Progenitor cell of endocrine pancreas (in vitro differentiated cells): ENCODE data around the gene GALNT5. TPM values are rescaled to one million over a fixed set of nuclear protein-coding genes. Genes with fewer than 3 reads are reported as not detected.
A peak's percentile ranks its signal among the peaks of the same experiment; 100 is the strongest.

Experiments
- DNase-seq: peaks from one replicate; pipeline ENCODE4 v3.0.0; 2021; ENCODE audit warnings: low spot score; ENCODE audit not compliant: unreplicated experiment
- H3K27ac Mint-ChIP-seq: 2 replicates; pipeline ENCODE4 v1.8.0; 2021; ENCODE audit warnings: mild to moderate bottlenecking, moderate library complexity, mixed read lengths
- H3K27me3 Mint-ChIP-seq: 2 replicates; pipeline ENCODE4 v1.8.0; 2021; ENCODE audit warnings: mixed read lengths
- H3K36me3 Mint-ChIP-seq: 2 replicates; pipeline ENCODE4 v1.8.0; 2022; ENCODE audit warnings: mixed read lengths; ENCODE audit not compliant: insufficient read depth
- H3K4me1 Mint-ChIP-seq: 2 replicates; pipeline ENCODE4 v1.8.0; 2021; ENCODE audit warnings: low read depth, mixed read lengths
- H3K4me3 Mint-ChIP-seq: 2 replicates; pipeline ENCODE4 v1.8.0; 2021; ENCODE audit warnings: low read depth, mild to moderate bottlenecking, moderate library complexity, mixed read lengths
- H3K9me3 Mint-ChIP-seq: 2 replicates; pipeline ENCODE4 v1.8.0; 2021; ENCODE audit warnings: low read depth, mixed read lengths
- total RNA-seq: library from RNA; stranded (reverse); gene quantifications from 2 replicates; pipeline ENCODE4 v1.2.1, GENCODE V29; 2021
- TF ChIP-seq, protein P1 (sequence below): fragments of 200-600 bp; sonication (generic); IDR thresholded peaks from one replicate; pipeline ENCODE4 v1.5.0; 2021; ENCODE audit warnings: antibody characterized with exemption, mild to moderate bottlenecking; ENCODE audit not compliant: unreplicated experiment

Gene GALNT5
- total RNA-seq, 1 donor from 2014 or later: 0.60 TPM

DNA sequence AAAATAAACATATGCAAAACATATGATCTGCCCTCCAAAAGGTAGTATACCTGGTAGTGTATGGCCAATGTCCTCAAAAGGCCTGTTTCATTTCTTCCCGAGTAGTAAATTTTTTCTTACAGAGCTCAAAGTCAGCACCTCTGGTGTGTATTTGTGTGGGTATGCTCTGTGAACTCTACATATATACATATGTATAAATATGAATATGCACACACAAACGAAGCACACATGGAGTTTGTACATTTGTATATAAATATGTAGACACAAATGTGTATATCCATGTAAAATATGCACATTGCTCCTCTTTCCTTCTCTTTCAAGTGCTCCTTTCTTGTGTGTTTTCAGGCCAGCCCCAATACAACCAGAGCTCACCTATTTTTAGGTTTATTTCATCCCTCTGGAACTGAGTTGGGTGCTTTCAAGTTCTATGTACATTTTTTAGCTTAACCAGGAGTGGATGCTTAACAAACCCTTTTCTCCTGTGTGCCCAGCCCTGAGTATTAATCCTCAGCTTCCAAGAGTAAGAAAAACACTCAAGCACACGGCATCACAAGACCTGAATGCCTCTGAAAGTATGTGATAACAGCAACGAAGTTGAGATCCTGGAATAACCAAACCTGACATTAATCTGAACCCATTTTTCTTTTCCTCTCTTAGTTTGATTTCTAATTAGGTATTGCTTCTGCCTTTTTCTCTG is 12.2 kb upstream of the GALNT5 start:
- Mint-ChIP-seq H3K4me1 (peaks cover 13% of the 10 kb centered on the region), H3K9me3 (no peaks in the 10 kb centered on the region), H3K27me3 (peaks cover 5% of the 10 kb centered on the region), H3K4me3 (no peak overlapping the region), H3K27ac (no peak overlapping the region), H3K36me3 (no peaks in the 10 kb centered on the region)
- DNase-seq: no peak
- TF ChIP-seq, protein P1, sequence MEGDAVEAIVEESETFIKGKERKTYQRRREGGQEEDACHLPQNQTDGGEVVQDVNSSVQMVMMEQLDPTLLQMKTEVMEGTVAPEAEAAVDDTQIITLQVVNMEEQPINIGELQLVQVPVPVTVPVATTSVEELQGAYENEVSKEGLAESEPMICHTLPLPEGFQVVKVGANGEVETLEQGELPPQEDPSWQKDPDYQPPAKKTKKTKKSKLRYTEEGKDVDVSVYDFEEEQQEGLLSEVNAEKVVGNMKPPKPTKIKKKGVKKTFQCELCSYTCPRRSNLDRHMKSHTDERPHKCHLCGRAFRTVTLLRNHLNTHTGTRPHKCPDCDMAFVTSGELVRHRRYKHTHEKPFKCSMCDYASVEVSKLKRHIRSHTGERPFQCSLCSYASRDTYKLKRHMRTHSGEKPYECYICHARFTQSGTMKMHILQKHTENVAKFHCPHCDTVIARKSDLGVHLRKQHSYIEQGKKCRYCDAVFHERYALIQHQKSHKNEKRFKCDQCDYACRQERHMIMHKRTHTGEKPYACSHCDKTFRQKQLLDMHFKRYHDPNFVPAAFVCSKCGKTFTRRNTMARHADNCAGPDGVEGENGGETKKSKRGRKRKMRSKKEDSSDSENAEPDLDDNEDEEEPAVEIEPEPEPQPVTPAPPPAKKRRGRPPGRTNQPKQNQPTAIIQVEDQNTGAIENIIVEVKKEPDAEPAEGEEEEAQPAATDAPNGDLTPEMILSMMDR: no peak

DNA sequence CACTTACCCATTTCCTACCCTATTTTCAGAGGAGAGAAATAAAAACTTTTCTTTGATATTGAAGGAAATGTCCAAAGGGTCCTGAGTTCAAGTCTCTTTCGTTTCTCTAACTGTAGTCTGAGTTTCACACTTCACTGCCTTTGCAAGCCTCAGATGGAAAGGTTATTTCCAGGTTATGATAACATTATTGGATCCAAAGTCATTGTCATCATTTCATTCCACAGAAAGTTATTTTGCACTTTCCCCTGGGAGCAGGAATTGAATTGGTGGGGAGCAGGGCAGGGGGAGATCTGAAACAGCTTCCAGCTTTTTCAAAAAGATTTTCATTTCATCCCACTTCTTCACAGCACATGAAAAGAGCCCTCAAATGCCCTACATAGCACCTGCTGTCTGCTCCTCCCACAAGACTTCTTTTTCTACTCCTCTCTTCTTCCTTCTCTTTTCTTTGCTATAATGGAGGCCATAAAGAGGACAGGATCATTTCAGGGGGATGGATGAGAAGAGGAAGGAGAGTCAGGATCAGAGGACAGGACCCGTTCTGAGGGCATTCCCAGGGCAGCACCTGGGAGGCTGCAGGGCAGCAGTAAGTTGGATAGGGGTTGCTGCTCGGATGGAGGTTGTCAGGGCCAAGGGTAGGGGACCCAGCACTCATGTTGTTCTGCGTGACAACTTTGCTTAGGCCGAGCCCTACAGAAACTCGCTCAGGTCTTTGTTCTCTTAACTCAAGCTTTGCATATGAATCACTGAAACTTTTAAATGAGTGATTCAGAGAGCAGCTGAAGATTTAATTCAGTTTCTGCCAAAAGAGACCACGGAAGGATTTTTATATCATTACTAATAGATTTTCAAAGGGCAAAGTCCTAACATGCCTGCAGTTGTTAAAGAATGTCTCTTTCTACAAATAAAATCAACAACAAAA is 11.4 kb upstream of the GALNT5 start:
- Mint-ChIP-seq H3K27me3 (peaks cover 5% of the 10 kb centered on the region), H3K27ac (peak overlapping the region; percentile 47)
- TF ChIP-seq, protein P1: no peak

DNA sequence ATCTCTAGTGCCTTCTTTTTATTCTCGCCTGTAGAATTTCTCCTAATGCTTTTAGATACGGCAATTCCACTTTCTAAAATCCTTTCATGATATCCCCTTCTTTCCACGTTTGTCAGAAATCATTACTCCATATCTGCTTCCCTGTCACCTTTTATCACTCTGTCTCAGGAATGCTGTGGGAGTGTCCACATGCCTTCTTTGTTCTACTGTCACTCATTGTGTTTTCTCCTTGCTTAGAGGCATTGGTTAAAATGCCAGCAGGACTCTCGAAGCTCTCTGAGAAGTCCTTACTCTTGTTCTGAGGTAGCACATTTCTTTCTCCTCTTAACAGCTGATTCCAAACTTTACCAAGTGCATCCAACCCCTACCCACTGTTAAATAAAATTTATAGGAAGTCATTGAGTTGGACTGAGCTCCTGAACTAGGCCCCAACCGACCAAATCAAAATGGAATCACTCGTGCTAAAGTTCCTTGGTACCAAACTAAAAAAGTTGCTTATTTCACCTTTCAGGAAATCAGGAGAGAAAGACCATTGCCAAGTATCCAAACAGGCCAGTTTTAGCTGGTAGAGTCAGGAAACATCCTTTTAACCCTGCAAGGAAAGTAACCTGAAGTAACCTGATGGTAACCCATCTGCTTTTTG is 10.6 kb upstream of the GALNT5 start:
- Mint-ChIP-seq H3K9me3 (no peaks in the 10 kb centered on the region), H3K4me3 (no peak overlapping the region), H3K27ac (peak overlapping the region; percentile 54), H3K4me1 (peaks cover 13% of the 10 kb centered on the region), H3K36me3 (no peaks in the 10 kb centered on the region), H3K27me3 (peaks cover 5% of the 10 kb centered on the region)
- TF ChIP-seq, protein P1: no peak
- DNase-seq: no peak

More for the DNA sequence above, 11.4 kb upstream of the GALNT5 start:
- no peak for DNase-seq
- Mint-ChIP-seq H3K9me3 (no peaks in the 10 kb centered on the region), H3K4me1 (peaks cover 13% of the 10 kb centered on the region), H3K4me3 (no peak overlapping the region), H3K36me3 (no peaks in the 10 kb centered on the region)

DNA sequence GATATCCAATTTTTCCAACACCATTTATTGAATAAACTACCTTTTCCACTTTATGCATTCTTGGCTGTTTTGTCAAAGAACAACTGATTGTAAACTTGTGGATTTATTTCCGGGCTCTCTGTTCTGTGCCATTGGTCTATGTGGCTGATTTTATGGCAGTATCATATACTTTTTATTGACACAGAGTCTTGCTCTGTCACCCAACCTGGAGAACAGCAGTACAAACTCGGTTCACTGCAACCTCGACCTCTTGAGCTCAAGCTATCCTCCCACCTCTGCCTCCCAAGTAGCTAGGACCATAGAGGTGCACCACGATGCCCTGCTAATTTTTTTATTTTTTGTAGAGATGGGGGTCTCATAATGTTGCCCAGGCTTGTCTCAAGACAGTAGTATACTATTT is 6.7 kb upstream of the GALNT5 start:
- DNase-seq: no peak
- TF ChIP-seq, protein P1: no peak
- H3K4me1 Mint-ChIP-seq: peaks cover 13% of the 10 kb centered on the region
- H3K27ac Mint-ChIP-seq: no peak overlapping the region
- H3K36me3 Mint-ChIP-seq: no peaks in the 10 kb centered on the region
- peaks cover 3% of the 10 kb centered on the region for H3K27me3 Mint-ChIP-seq
- no peak overlapping the region for H3K4me3 Mint-ChIP-seq
- H3K9me3 Mint-ChIP-seq: no peaks in the 10 kb centered on the region

DNA sequence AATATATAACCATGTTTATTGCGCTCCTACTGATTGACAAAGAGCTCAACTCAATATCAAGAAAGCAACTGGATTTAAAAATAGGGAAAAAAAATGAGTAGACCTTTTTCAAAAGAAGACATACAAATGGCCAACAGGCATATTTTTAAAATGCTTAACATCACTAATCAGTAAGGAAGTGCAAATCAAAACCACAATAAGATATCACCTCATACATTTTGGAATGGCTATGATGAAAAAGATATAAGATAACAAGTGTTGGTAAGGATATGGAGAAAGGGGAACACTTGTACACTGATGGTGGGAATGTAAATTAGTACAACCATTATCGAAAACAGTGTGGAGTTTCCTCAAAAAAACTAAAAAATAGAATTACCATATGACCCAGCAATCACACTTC is 5.6 kb upstream of the GALNT5 start:
- Mint-ChIP-seq H3K27ac (no peak overlapping the region), H3K4me3 (no peak overlapping the region), H3K36me3 (no peaks in the 10 kb centered on the region), H3K4me1 (peaks cover 5% of the 10 kb centered on the region), H3K9me3 (no peaks in the 10 kb centered on the region), H3K27me3 (peaks cover 3% of the 10 kb centered on the region)
- TF ChIP-seq, protein P1: no peak
- no peak for DNase-seq
